Neural cell (in vitro differentiated cells): ENCODE data around the gene GRM3. TPM values are rescaled to one million over a fixed set of nuclear protein-coding genes. Genes with fewer than 3 reads are reported as not detected.

Experiments
- H2AFZ ChIP-seq: fragments of 200-600, 300-800 bp; sonication (generic), shearing (Covaris generic); 2 replicates; pipeline ENCODE4 v1.6.0; 2014; ENCODE audit warnings: low read depth, mild to moderate bottlenecking, antibody characterized with exemption, low read length, moderate library complexity
- H3F3A ChIP-seq: fragments of 200-600 bp; shearing (Covaris generic); 2 replicates; pipeline ENCODE4 v1.6.1; 2016; ENCODE audit warnings: mild to moderate bottlenecking, moderate library complexity, mixed read lengths, antibody characterized with exemption, low read length; ENCODE audit not compliant: insufficient read depth, poor library complexity, severe bottlenecking
- H3K27ac ChIP-seq: fragments of 200-600, 300-800 bp; sonication (generic), shearing (Covaris generic); 2 replicates; pipeline ENCODE4 v1.5.1; 2014; ENCODE audit warnings: mild to moderate bottlenecking, low read length, moderate library complexity
- H3K27me3 ChIP-seq: fragments of 300-800, 200-600 bp; sonication (generic), shearing (Covaris generic); 2 replicates; pipeline ENCODE4 v1.6.0; 2014; ENCODE audit warnings: mild to moderate bottlenecking, low read depth, low read length, moderate library complexity; ENCODE audit not compliant: insufficient read depth
- H3K36me3 ChIP-seq: fragments of 300-800, 200-600 bp; sonication (generic), shearing (Covaris generic); 2 replicates; pipeline ENCODE4 v1.5.1; 2014; ENCODE audit warnings: mild to moderate bottlenecking, antibody characterized with exemption, low read length, moderate library complexity; ENCODE audit not compliant: insufficient read depth
- H3K4me2 ChIP-seq: fragments of 300-800, 200-600 bp; sonication (generic), shearing (Covaris generic); 2 replicates; pipeline ENCODE4 v1.6.0; 2014; ENCODE audit warnings: mild to moderate bottlenecking, low read length
- H3K4me3 ChIP-seq: fragments of 300-800, 200-600 bp; sonication (generic), shearing (Covaris generic); 2 replicates; pipeline ENCODE4 v1.5.1; 2014; ENCODE audit warnings: mild to moderate bottlenecking, low read length, moderate library complexity
- H3K79me2 ChIP-seq: fragments of 200-600 bp; shearing (Covaris generic); replicated peaks from 2 replicates; pipeline ENCODE4 v1.6.0; 2014; ENCODE audit warnings: mild to moderate bottlenecking, low read length, moderate library complexity; ENCODE audit not compliant: insufficient read depth
- H3K9ac ChIP-seq: fragments of 300-800, 200-600 bp; sonication (generic), shearing (Covaris generic); 2 replicates; pipeline ENCODE4 v1.6.1; 2016; ENCODE audit warnings: mild to moderate bottlenecking, low read length, mixed read lengths
- H3K9me2 ChIP-seq: fragments of 200-600 bp; shearing (Covaris generic); 2 replicates; pipeline ENCODE4 v1.6.1; 2016; ENCODE audit warnings: mild to moderate bottlenecking, low read length, mixed read lengths; ENCODE audit not compliant: insufficient read depth
- H3K9me3 ChIP-seq: fragments of 200-600, 300-800 bp; sonication (generic), shearing (Covaris generic); 2 replicates; pipeline ENCODE4 v1.6.1; 2016; ENCODE audit warnings: mild to moderate bottlenecking, mixed run types, low read length, moderate library complexity, mixed read lengths
- H4K20me1 ChIP-seq: fragments of 200-600 bp; shearing (Covaris generic); 2 replicates; pipeline ENCODE4 v1.6.1; 2016; ENCODE audit warnings: mild to moderate bottlenecking, mixed run types; ENCODE audit not compliant: insufficient read depth
- CTCF ChIP-seq: fragments of 450-650 bp; IDR thresholded peaks from 2 replicates; pipeline ENCODE4 v1.5.1; 2014; ENCODE audit warnings: antibody characterized with exemption, mild to moderate bottlenecking, moderate library complexity; ENCODE audit not compliant: poor library complexity, severe bottlenecking
- EP300 ChIP-seq: fragments of 450-650 bp; conservative IDR thresholded peaks from 2 replicates; pipeline ENCODE4 v1.6.1; 2014; ENCODE audit warnings: antibody characterized with exemption, mild to moderate bottlenecking, moderate library complexity; ENCODE audit not compliant: poor library complexity, severe bottlenecking
- EZH2 ChIP-seq: fragments of 200-600, 300-800 bp; shearing (Covaris generic), sonication (generic); IDR thresholded peaks from 2 replicates; pipeline ENCODE4 v1.6.1; 2014; ENCODE audit warnings: antibody characterized with exemption, low read length, borderline replicate concordance, mild to moderate bottlenecking; ENCODE audit not compliant: insufficient read depth, poor library complexity, severe bottlenecking
- MXI1 ChIP-seq: fragments of 450-650 bp; conservative IDR thresholded peaks from 2 replicates; pipeline ENCODE4 v1.6.1; 2014; ENCODE audit warnings: antibody characterized with exemption, mild to moderate bottlenecking; ENCODE audit not compliant: poor library complexity, severe bottlenecking
- POLR2AphosphoS5 ChIP-seq: IDR thresholded peaks from 2 replicates; pipeline ENCODE4 v1.6.1; 2012
- RAD21 ChIP-seq: fragments of 450-650 bp; conservative IDR thresholded peaks from 2 replicates; pipeline ENCODE4 v1.6.1; 2014; ENCODE audit warnings: antibody characterized with exemption, mild to moderate bottlenecking, moderate library complexity
- REST ChIP-seq: IDR thresholded peaks from 2 replicates; pipeline ENCODE4 v1.6.1; 2012; ENCODE audit warnings: borderline replicate concordance
- SMC3 ChIP-seq: fragments of 450-650 bp; conservative IDR thresholded peaks from 2 replicates; pipeline ENCODE4 v1.6.1; 2014; ENCODE audit warnings: antibody characterized with exemption, mild to moderate bottlenecking, moderate library complexity; ENCODE audit not compliant: poor library complexity
- TAF1 ChIP-seq: IDR thresholded peaks from 2 replicates; pipeline ENCODE4 v1.6.1; 2012; ENCODE audit warnings: low read depth
- polyA plus RNA-seq: library from polyadenylated mRNA; depleted of rRNA; stranded (reverse); fragments of >200 nt; gene quantifications from 2 replicates; pipeline ENCODE4 v1.2.3, GENCODE V29; 2014

The GRM3 gene
- polyA plus RNA-seq, 1 donor from 2014 or later = 15.9 TPM

GRCh38 chr7:86645676-86646276 lies 2.1 kb downstream of the GRM3 start:
- Histone ChIP-seq H3K9me3 (no peaks in the 10 kb centered on the region), H3K9me2 (no peaks in the 10 kb centered on the region), H3K4me3 (peak overlapping the region; percentile 69), H3K79me2 (no peaks in the 10 kb centered on the region), H3K27me3 (peaks cover 19% of the 10 kb centered on the region), H3K27ac (no peak overlapping the region), H3F3A (no peaks in the 10 kb centered on the region), H2AFZ (no peak overlapping the region), H3K4me2 (no peak overlapping the region), H3K9ac (no peak overlapping the region), H4K20me1 (no peaks in the 10 kb centered on the region), H3K36me3 (no peaks in the 10 kb centered on the region)
- no peak for TF ChIP-seq REST
- no peak for TF ChIP-seq EP300

DNA sequence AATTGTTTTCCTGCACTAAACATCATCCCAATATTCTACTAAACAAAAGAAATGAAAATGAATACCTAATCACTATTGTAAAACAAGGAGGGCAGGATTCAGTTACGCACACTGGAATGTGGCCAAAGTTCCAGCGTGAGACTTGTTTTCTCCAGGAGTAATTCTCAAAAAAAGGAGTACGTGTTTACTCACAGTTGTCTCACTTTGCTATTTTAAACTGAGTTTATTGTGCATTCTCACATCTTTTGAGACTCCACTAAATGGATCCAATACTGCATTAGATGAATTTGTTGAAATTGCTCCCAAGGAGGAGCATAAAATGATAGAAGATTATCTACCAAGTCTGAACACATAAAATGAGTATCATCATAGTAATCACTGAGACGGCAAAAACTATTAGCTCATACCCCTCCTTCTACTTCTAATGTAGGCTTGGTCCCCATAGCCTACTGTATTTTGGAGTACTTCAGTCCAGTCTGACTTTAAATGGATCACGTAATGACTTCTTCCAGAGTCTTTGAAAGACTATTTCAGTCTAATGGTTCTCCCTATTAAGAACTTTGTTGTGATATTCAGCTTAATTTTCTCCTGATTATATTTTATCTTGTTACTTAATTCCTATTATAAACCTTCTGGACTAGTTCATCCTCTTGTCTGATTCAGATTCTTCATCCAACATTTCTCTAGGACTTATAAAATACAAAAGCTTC lies 3.8 kb downstream of the GRM3 start:
- H3K9me2 ChIP-seq = no peaks in the 10 kb centered on the region
- no peaks in the 10 kb centered on the region for H3K36me3 ChIP-seq
- no peaks in the 10 kb centered on the region for H4K20me1 ChIP-seq
- H3K4me3 ChIP-seq = peak overlapping the region; percentile 11
- H3K27ac ChIP-seq = no peak overlapping the region
- no peak for TF ChIP-seq POLR2AphosphoS5
- no peak for TF ChIP-seq SMC3
- no peak for TF ChIP-seq EP300
- TF ChIP-seq CTCF = no peak
- no peak for TF ChIP-seq MXI1
- no peak for TF ChIP-seq TAF1
- no peak for TF ChIP-seq REST
- no peak for TF ChIP-seq RAD21
- no peak for TF ChIP-seq EZH2
- H2AFZ ChIP-seq = no peak overlapping the region
- H3K27me3 ChIP-seq = peaks cover 19% of the 10 kb centered on the region
- H3K9me3 ChIP-seq = no peaks in the 10 kb centered on the region
- no peaks in the 10 kb centered on the region for H3K79me2 ChIP-seq
- no peak overlapping the region for H3K9ac ChIP-seq
- no peaks in the 10 kb centered on the region for H3F3A ChIP-seq
- H3K4me2 ChIP-seq = no peak overlapping the region
